H9 (cell line): ENCODE measurements around the gene HSPG2. TPM values are rescaled to one million over a fixed set of nuclear protein-coding genes. Genes with fewer than 3 reads are reported as not detected.
"Not testable (repeated sequence)": the region's sequence is repeated elsewhere in the genome, so short reads cannot be mapped to it uniquely, and the experiment has no call there.

Experiments
- DNase-seq: peaks from one replicate; pipeline ENCODE4 v3.0.0-alpha.2; 2017
- H2AFZ ChIP-seq: one replicate; pipeline ENCODE4 v1.6.1; 2013; ENCODE audit warnings: mild to moderate bottlenecking, low read length, control low read depth, moderate library complexity
- H2AK5ac ChIP-seq: 2 replicates; pipeline ENCODE4 v1.6.1; 2013; ENCODE audit warnings: low read length, control low read depth, mixed read lengths; ENCODE audit not compliant: insufficient read length
- H2BK120ac ChIP-seq: one replicate; pipeline ENCODE4 v1.6.1; 2013; ENCODE audit warnings: low read depth, mild to moderate bottlenecking, low read length, control low read depth, inconsistent platforms; ENCODE audit not compliant: poor library complexity, severe bottlenecking
- H2BK12ac ChIP-seq: 2 replicates; pipeline ENCODE4 v1.6.1; 2013; ENCODE audit warnings: low read length, control low read depth, mixed read lengths, low read depth; ENCODE audit not compliant: insufficient read length
- H2BK15ac ChIP-seq: 2 replicates; pipeline ENCODE4 v1.6.1; 2013; ENCODE audit warnings: low read depth, low read length, control low read depth
- H2BK20ac ChIP-seq: one replicate; pipeline ENCODE4 v1.6.1; 2013; ENCODE audit warnings: low read depth, mild to moderate bottlenecking, low read length, control low read depth, inconsistent platforms; ENCODE audit not compliant: poor library complexity, severe bottlenecking
- H2BK5ac ChIP-seq: 2 replicates; pipeline ENCODE4 v1.6.1; 2013; ENCODE audit warnings: low read length, control low read depth, mixed read lengths; ENCODE audit not compliant: insufficient read length
- H3K14ac ChIP-seq: 2 replicates; pipeline ENCODE4 v1.6.1; 2013; ENCODE audit warnings: low read length, control low read depth; ENCODE audit not compliant: insufficient read depth
- H3K18ac ChIP-seq: 2 replicates; pipeline ENCODE4 v1.6.1; 2013; ENCODE audit warnings: low read depth, mild to moderate bottlenecking, mixed read lengths, low read length, control low read depth; ENCODE audit not compliant: insufficient read length
- H3K23ac ChIP-seq: 2 replicates; pipeline ENCODE4 v1.6.1; 2013; ENCODE audit warnings: low read length, control low read depth, mixed read lengths, low read depth; ENCODE audit not compliant: insufficient read length
- H3K23me2 ChIP-seq: 2 replicates; pipeline ENCODE4 v1.6.1; 2013; ENCODE audit warnings: low read depth, mild to moderate bottlenecking, mixed read lengths, low read length, control low read depth; ENCODE audit not compliant: insufficient read length, poor library complexity, severe bottlenecking
- H3K27ac ChIP-seq: 2 replicates; pipeline ENCODE4 v1.5.1; 2013; ENCODE audit warnings: low read length, control low read depth, mixed read lengths, low read depth; ENCODE audit not compliant: insufficient read length
- H3K27me3 ChIP-seq: 2 replicates; pipeline ENCODE4 v1.6.1; 2013; ENCODE audit warnings: low read length, control low read depth, inconsistent platforms; ENCODE audit not compliant: insufficient read depth
- H3K4ac ChIP-seq: 2 replicates; pipeline ENCODE4 v1.6.1; 2013; ENCODE audit warnings: low read depth, mild to moderate bottlenecking, control low read depth, inconsistent platforms, low read length, moderate library complexity
- H3K4me1 ChIP-seq: 2 replicates; pipeline ENCODE4 v1.6.1; 2013; ENCODE audit warnings: low read length, control low read depth, inconsistent platforms; ENCODE audit not compliant: insufficient read depth
- H3K4me2 ChIP-seq: 2 replicates; pipeline ENCODE4 v1.6.1; 2013; ENCODE audit warnings: low read length, control low read depth, mixed read lengths; ENCODE audit not compliant: insufficient read length, insufficient read depth
- H3K56ac ChIP-seq: 2 replicates; pipeline ENCODE4 v1.6.1; 2013; ENCODE audit warnings: low read depth, mild to moderate bottlenecking, mixed read lengths, low read length, control low read depth; ENCODE audit not compliant: insufficient read length
- H3K79me1 ChIP-seq: 2 replicates; pipeline ENCODE4 v1.6.1; 2013; ENCODE audit warnings: low read depth, mild to moderate bottlenecking, moderate library complexity, low read length, control low read depth, inconsistent platforms; ENCODE audit not compliant: insufficient read depth, poor library complexity, severe bottlenecking
- H3K79me2 ChIP-seq: 2 replicates; pipeline ENCODE4 v1.6.1; 2013; ENCODE audit warnings: low read length, control low read depth, inconsistent platforms; ENCODE audit not compliant: insufficient read depth
- H3K9ac ChIP-seq: 2 replicates; pipeline ENCODE4 v1.6.1; 2013; ENCODE audit warnings: low read length, control low read depth, mixed read lengths; ENCODE audit not compliant: insufficient read length; ENCODE audit errors: extremely low read depth
- H3K9me3 ChIP-seq: one replicate; pipeline ENCODE4 v1.6.1; 2013; ENCODE audit warnings: low read depth, low read length, inconsistent platforms; ENCODE audit not compliant: control insufficient read depth
- H3T11ph ChIP-seq: one replicate; pipeline ENCODE4 v1.6.1; 2013; ENCODE audit warnings: mild to moderate bottlenecking, low read length, control low read depth, inconsistent platforms
- H4K20me1 ChIP-seq: one replicate; pipeline ENCODE4 v1.6.1; 2013; ENCODE audit not compliant: control insufficient read depth, insufficient read length, insufficient read depth
- H4K5ac ChIP-seq: 2 replicates; pipeline ENCODE4 v1.6.1; 2013; ENCODE audit warnings: low read depth, mild to moderate bottlenecking, mixed read lengths, low read length, control low read depth; ENCODE audit not compliant: insufficient read length
- H4K8ac ChIP-seq: replicated peaks from 2 replicates; pipeline ENCODE4 v1.6.1; 2013; ENCODE audit warnings: low read length, control low read depth, mixed read lengths, low read depth; ENCODE audit not compliant: insufficient read length
- H4K91ac ChIP-seq: 2 replicates; pipeline ENCODE4 v1.6.1; 2013; ENCODE audit warnings: low read depth, mild to moderate bottlenecking, moderate library complexity, mixed read lengths, low read length, control low read depth; ENCODE audit not compliant: insufficient read length
- H3K27ac Mint-ChIP-seq, 3 experiments: 2 replicates in 2 of 3; 3 replicates in 1 of 3; pipeline ENCODE4 v1.8.0; 2020 to 2021; ENCODE audit warnings: mixed read lengths in 3 of 3, mild to moderate bottlenecking in 1 of 3, moderate library complexity in 1 of 3
- H3K27me3 Mint-ChIP-seq: 2 replicates; pipeline ENCODE4 v1.8.0; 2021; ENCODE audit warnings: low read depth, mild to moderate bottlenecking, moderate library complexity, mixed read lengths
- H3K36me3 Mint-ChIP-seq, 3 experiments: 2 replicates in 2 of 3; 3 replicates in 1 of 3; pipeline ENCODE4 v1.8.0; 2020 to 2021; ENCODE audit warnings: low read depth in 3 of 3, mixed read lengths in 3 of 3; ENCODE audit not compliant: insufficient read depth in 1 of 3
- H3K4me1 Mint-ChIP-seq, 2 experiments: 2 replicates each; pipeline ENCODE4 v1.8.0; 2020; ENCODE audit warnings: mixed read lengths in 2 of 2
- H3K4me3 Mint-ChIP-seq, 2 experiments: 2 replicates in 1 of 2; 3 replicates in 1 of 2; pipeline ENCODE4 v1.8.0; 2020 to 2021; ENCODE audit warnings: mild to moderate bottlenecking in 2 of 2, mixed read lengths in 2 of 2, moderate library complexity in 1 of 2
- H3K9me3 Mint-ChIP-seq, 2 experiments: 2 replicates in 1 of 2; 3 replicates in 1 of 2; pipeline ENCODE4 v1.8.0; 2020; ENCODE audit warnings: mild to moderate bottlenecking in 2 of 2, mixed read lengths in 2 of 2, moderate library complexity in 1 of 2
- WGBS: extraction: QIAGEN DNeasy Blood & Tissue Kit; methylation state at CpG from one replicate; pipeline ENCODE4 v1.1.7; 2013; ENCODE audit warnings: missing lambda C conversion rate, low lambda C conversion rate, mixed read lengths; ENCODE audit not compliant: insufficient read length; ENCODE audit errors: extremely low coverage; 5-methylcytosine and 5-hydroxymethylcytosine counted together
- total RNA-seq: library from RNA; stranded (reverse); gene quantifications from 2 replicates; pipeline ENCODE4 v1.2.1, GENCODE V29; 2021

HSPG2 gene
- total RNA-seq, 1 experiment from 2014 or later, result 90.0 TPM

DNA sequence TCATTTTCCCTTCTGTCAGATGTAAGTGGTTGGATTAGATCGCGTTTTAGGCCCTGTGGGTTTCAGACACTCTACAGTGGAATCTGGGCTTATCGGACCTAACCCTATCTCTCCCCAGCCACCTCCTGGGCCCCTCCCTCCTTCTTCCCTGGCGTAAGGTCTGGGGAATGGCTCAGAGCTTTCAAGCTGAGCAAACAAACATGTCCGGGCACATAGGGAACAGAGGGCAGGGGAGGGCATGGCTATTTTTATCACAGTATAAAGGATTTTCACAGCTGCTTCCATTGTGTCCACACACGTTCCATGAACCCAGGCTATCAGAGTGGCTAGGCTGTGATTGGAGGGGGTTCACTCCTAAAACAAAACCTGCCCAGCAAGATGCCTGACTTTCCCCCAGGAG, 37.6 kb upstream of the HSPG2 start:
- not testable (repeated sequence) for H3K9me3 Mint-ChIP-seq, H3K27me3 ChIP-seq, H3T11ph ChIP-seq, H3K9ac ChIP-seq, H3K23me2 ChIP-seq, H3K36me3 Mint-ChIP-seq, H4K8ac ChIP-seq, H2BK20ac ChIP-seq, DNase-seq, H3K79me1 ChIP-seq, H4K20me1 ChIP-seq, H3K14ac ChIP-seq, H2BK5ac ChIP-seq, H3K4me2 ChIP-seq, H3K27ac ChIP-seq, H2BK12ac ChIP-seq, H3K27ac Mint-ChIP-seq, H4K5ac ChIP-seq, H3K9me3 ChIP-seq, H3K18ac ChIP-seq, H3K4me1 ChIP-seq, H2AFZ ChIP-seq, H3K4me3 Mint-ChIP-seq, H3K4ac ChIP-seq, H3K23ac ChIP-seq, H2AK5ac ChIP-seq, H4K91ac ChIP-seq, H3K56ac ChIP-seq, H3K79me2 ChIP-seq, H3K27me3 Mint-ChIP-seq, H2BK15ac ChIP-seq, H2BK120ac ChIP-seq
- WGBS, result no CpG with 5 or more reads among the region's 6 CpGs
- H3K4me1 Mint-ChIP-seq, result peaks cover 22 to 23% of the 10 kb centered on the region in 2 experiments

DNA sequence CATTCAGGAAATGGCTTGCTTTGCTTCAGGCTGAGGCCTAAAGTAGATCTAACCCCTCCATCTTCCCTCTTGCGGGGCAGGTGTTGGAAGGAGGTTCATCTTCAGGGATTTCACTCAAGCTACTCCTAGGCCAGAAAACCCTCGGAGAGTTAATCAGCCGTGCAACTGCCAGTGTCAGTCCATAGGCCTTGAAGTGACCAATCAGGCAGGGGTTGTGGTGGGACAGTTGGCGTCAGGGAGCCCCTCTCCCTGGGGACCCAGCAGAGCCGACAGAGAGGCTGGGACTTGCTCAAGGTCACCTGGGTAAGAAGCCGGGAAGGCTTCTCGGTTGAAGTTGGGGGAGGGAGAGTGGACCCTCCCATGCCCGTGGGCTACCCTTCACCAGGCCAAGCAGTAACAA, 36.8 kb upstream of the HSPG2 start:
- not testable (repeated sequence) for H3K79me1 ChIP-seq, H2BK120ac ChIP-seq, H2BK15ac ChIP-seq, H3K14ac ChIP-seq, H2BK12ac ChIP-seq, H3K23me2 ChIP-seq, H3K56ac ChIP-seq, DNase-seq, H3K4me3 Mint-ChIP-seq, H4K8ac ChIP-seq, H4K20me1 ChIP-seq, H2BK5ac ChIP-seq, H3K9me3 ChIP-seq, H3K9me3 Mint-ChIP-seq, H4K91ac ChIP-seq, H3K9ac ChIP-seq, H3T11ph ChIP-seq, H3K27me3 Mint-ChIP-seq, H3K18ac ChIP-seq, H3K27ac ChIP-seq, H2BK20ac ChIP-seq, H3K4ac ChIP-seq, H3K36me3 Mint-ChIP-seq, H2AFZ ChIP-seq, H2AK5ac ChIP-seq, H3K4me2 ChIP-seq, H3K4me1 ChIP-seq, H3K27me3 ChIP-seq, H4K5ac ChIP-seq, H3K23ac ChIP-seq, H3K79me2 ChIP-seq
- Mint-ChIP-seq H3K4me1 (peaks cover 22 to 23% of the 10 kb centered on the region in 2 experiments), H3K27ac (peak overlapping the region in 2 of 3 experiments; percentile 27 to 50; a peak in 2 of 7 replicates)
- WGBS, result no CpG with 5 or more reads among the region's 8 CpGs
